Thoracic aorta (tissue), 2 donors: ENCODE data around the gene SETBP1. TPM values are rescaled to one million over a fixed set of nuclear protein-coding genes. Genes with fewer than 3 reads are reported as not detected.

Experiments
- ATAC-seq: fragments of 150-250 bp; one replicate; pipeline ENCODE4 v1.8.0; 2017; ENCODE audit warnings: low read depth; ENCODE audit not compliant: insufficient number of reproducible peaks, low FRiP score
- DNase-seq: peaks from one replicate; pipeline ENCODE4 v3.0.0-alpha.2; 2020; ENCODE audit warnings: low spot score
- H3K27ac ChIP-seq, 2 donors: fragments of 200-600 bp; sonication (generic); 1 replicate in 1 of 2; 2 replicates in 1 of 2; pipeline ENCODE4 v1.5.1; 2016; ENCODE audit warnings: mild to moderate bottlenecking in 2 of 2, moderate library complexity in 2 of 2
- H3K27me3 ChIP-seq: fragments of 200-600 bp; sonication (generic); replicated peaks from 2 replicates; pipeline ENCODE4 v1.6.0; 2016; ENCODE audit warnings: mild to moderate bottlenecking; ENCODE audit not compliant: insufficient read depth
- H3K36me3 ChIP-seq: fragments of 200-600 bp; sonication (generic); one replicate; pipeline ENCODE4 v1.5.1; 2016
- H3K4me1 ChIP-seq, 2 donors: fragments of 200-600 bp; sonication (generic); 1 replicate in 1 of 2; 2 replicates in 1 of 2; pipeline versions ENCODE4 v1.5.1 to v1.6.0; 2016; ENCODE audit warnings: low read depth in 2 of 2, mild to moderate bottlenecking in 1 of 2; ENCODE audit not compliant: control insufficient read depth in 1 of 2
- H3K4me3 ChIP-seq: fragments of 200-600 bp; sonication (generic); 2 replicates; pipeline ENCODE4 v1.5.1; 2016; ENCODE audit warnings: mild to moderate bottlenecking
- H3K9me3 ChIP-seq: fragments of 200-600 bp; sonication (generic); 2 replicates; pipeline ENCODE4 v1.5.1; 2016
- total RNA-seq, 2 donors: library from RNA; depleted of rRNA; stranded (reverse); fragments of >200 nt; gene quantifications; one replicate each; pipeline versions ENCODE4 v1.1.0 to v1.2.3, GENCODE V29; 2016
- TF ChIP-seq, protein P1 (sequence below): fragments of 200-600 bp; sonication (generic); IDR thresholded peaks from one replicate; pipeline ENCODE4 v1.5.1; 2019; ENCODE audit warnings: antibody characterized with exemption

The SETBP1 gene
- total RNA-seq, 2 donors from 2014 or later: 39.3 to 50.2 TPM

DNA sequence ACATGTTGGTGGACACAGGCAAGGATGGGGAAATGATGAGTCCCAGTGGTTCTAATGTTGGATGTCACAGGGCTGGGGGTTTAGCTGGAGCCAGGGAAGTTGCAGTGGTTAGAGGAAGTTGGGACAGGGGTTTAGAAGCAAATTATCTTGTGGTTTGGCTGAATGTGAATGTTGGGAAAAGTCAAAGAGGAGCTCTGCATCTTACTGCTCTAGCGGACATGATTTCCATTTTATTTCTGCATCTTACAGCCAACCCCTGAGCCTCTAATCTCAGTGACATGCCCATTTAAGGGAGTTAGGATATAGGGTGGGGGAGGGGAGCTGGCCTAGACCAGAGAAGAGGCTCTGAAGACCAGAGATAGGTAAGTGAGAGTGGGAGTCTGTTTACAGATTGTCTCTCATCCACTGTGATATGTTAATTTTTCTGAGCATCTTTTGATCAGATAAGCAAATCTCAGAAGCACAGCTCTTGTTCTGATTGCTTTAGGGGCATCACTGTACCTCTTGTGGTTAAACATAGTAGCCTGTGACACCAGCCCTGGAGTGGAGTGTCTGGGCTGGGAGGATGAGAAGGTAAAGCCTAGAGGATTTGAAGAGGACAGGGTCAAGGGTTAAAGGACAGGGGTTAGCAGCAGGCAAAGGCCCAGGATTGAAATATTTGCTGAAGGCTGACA lies 43.6 kb downstream of the SETBP1 start:
- ATAC-seq (no peak), DNase-seq (no peak)
- no peaks in the 10 kb centered on the region for H3K27me3 ChIP-seq
- no peak overlapping the region for H3K4me3 ChIP-seq
- H3K9me3 ChIP-seq: no peaks in the 10 kb centered on the region
- H3K27ac ChIP-seq: peak overlapping the region; percentile 23 to 67
- H3K4me1 ChIP-seq: peaks cover 30 to 35% of the 10 kb centered on the region in 2 donors
- H3K36me3 ChIP-seq: no peaks in the 10 kb centered on the region
- TF ChIP-seq, protein P1, sequence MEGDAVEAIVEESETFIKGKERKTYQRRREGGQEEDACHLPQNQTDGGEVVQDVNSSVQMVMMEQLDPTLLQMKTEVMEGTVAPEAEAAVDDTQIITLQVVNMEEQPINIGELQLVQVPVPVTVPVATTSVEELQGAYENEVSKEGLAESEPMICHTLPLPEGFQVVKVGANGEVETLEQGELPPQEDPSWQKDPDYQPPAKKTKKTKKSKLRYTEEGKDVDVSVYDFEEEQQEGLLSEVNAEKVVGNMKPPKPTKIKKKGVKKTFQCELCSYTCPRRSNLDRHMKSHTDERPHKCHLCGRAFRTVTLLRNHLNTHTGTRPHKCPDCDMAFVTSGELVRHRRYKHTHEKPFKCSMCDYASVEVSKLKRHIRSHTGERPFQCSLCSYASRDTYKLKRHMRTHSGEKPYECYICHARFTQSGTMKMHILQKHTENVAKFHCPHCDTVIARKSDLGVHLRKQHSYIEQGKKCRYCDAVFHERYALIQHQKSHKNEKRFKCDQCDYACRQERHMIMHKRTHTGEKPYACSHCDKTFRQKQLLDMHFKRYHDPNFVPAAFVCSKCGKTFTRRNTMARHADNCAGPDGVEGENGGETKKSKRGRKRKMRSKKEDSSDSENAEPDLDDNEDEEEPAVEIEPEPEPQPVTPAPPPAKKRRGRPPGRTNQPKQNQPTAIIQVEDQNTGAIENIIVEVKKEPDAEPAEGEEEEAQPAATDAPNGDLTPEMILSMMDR: no peak

DNA sequence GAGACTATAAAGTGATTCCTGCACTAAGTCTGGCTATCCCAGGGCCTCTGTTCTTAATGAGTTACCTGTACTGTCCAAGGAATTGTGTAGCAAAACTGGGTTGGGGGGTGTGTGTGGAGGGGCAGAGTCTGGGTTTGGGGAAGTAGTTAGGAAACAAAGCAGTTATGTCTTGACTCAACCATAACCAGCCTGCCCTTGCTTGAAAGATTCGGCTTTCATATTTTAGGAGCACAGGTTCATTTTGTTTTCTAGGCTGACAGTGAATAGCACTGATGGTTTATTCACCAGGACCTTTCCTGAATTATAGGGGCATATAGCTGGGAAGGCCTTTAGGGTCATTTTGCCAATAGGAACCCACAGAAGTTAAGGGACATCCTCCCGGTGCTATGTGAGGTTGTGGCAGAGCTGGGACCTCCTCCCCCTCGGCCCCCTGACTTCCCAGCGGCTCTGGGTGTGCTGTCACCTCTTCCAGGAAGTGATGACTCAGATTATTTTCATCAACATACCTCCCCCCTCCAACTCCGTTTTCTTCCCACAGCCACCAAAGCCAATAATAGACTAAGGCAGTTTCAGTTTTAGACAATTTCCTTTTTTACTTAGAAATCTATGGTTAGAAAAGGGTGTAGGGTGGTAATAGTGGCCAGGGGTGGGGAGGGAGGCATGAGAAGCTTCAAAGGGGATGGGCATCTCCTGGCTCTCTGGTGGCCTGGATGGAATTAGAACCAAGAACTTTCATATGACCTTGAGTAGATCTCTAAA lies 44.8 kb downstream of the SETBP1 start:
- Histone ChIP-seq H3K9me3 (no peaks in the 10 kb centered on the region), H3K27me3 (no peaks in the 10 kb centered on the region), H3K4me3 (peak overlapping the region; percentile 47), H3K4me1 (peaks cover 30 to 36% of the 10 kb centered on the region in 2 donors), H3K27ac (peak overlapping the region; percentile 64 to 67), H3K36me3 (no peaks in the 10 kb centered on the region)
- TF ChIP-seq, protein P1: no peak
- DNase-seq (no peak), ATAC-seq (peak; percentile 76)

DNA sequence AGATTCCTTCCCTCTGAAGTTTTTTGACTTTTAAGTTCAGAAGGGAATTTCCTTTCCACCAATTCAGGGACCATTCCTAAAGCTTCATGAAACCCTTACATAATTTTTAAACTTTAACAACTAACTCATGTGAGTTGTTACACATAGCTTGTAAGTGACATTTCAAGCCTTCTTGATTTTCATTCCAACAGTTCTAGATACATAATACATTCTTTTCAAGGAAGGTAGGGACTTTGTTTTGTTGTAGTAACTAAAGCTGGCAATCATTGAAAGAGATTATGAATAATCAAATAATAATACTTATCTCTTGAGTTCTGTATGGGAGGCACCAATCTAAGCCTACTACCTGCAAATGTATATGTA lies 45.4 kb downstream of the SETBP1 start:
- no peaks in the 10 kb centered on the region for H3K9me3 ChIP-seq
- TF ChIP-seq, protein P1: no peak
- peak overlapping the region; percentile 47 for H3K4me3 ChIP-seq
- no peaks in the 10 kb centered on the region for H3K27me3 ChIP-seq
- ATAC-seq (no peak), DNase-seq (no peak)
- H3K27ac ChIP-seq: peak overlapping the region; percentile 58 to 64
- no peaks in the 10 kb centered on the region for H3K36me3 ChIP-seq
- H3K4me1 ChIP-seq: peaks cover 30 to 38% of the 10 kb centered on the region in 2 donors

DNA sequence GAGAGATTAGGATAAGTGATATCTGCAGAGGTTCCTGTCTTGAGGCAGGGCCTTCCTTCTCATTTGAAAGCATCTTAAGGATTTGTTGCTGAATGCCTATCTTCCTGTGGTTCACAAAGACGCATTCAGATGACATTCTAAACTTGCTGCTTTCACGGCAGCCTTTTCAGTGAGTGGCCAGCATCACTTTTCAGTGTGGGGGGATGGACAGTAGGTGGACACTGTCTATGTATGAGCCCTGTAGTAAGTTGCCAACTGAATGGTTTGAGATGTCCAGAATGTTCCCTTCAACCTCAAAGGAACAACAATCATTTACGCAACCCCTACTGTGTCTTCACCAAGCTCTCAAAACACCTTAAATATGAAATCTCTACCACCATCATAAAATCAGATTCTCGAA lies 46.6 kb downstream of the SETBP1 start:
- no peaks in the 10 kb centered on the region for H3K9me3 ChIP-seq
- DNase-seq (no peak), ATAC-seq (no peak)
- H3K36me3 ChIP-seq: no peaks in the 10 kb centered on the region
- TF ChIP-seq, protein P1: no peak
- no peaks in the 10 kb centered on the region for H3K27me3 ChIP-seq
- no peak overlapping the region for H3K4me3 ChIP-seq
- no peak overlapping the region for H3K27ac ChIP-seq
- H3K4me1 ChIP-seq: peaks cover 30 to 38% of the 10 kb centered on the region in 2 donors

DNA sequence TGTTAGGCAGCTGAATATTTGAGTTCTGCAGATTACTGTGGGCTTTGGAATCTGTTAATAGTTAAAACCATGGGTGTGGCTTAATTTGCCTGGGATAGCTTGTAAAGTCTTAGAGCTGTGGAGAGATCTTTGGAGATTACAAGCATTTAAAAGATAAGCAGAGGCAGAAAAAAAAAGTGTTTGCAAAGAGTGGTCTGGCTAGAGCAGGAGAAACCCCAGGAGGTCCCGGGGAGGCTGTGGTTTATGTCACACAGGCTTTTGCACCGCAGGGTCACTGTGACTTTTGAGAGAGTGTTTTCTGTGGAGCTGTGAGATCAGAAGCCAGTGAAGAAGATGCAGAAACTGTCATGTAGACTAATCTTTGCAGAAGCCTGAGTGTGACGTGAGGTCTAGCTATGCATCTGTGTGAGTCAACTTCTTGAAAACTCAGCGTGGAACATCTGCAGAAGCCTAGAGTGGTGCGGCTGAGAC lies 49.0 kb downstream of the SETBP1 start:
- DNase-seq (no peak), ATAC-seq (no peak)
- TF ChIP-seq, protein P1: no peak
- Histone ChIP-seq H3K9me3 (no peaks in the 10 kb centered on the region), H3K36me3 (no peaks in the 10 kb centered on the region), H3K4me1 (peaks cover 24 to 30% of the 10 kb centered on the region in 2 donors), H3K4me3 (no peak overlapping the region), H3K27ac (no peak overlapping the region), H3K27me3 (no peaks in the 10 kb centered on the region)
